AG04449 (cell line): Measurements from ENCODE around the gene TRIM15.
A peak's percentile ranks its signal among the peaks of the same experiment; 100 is the strongest.

Experiments
- CTCF ChIA-PET: fragments of 350-600 bp; formaldehyde crosslinking; extraction: SDS; loops from one replicate; lab custom pipeline; 2021; ENCODE audit warnings: antibody characterized with exemption; lab: Yijun Ruan, JAX
- POLR2A ChIA-PET: fragments of 400-600, 350-600 bp; formaldehyde crosslinking; extraction: SDS; loops from one replicate; lab custom pipeline; 2020; ENCODE audit warnings: antibody characterized with exemption, inconsistent platforms; lab: Yijun Ruan, JAX
- DNase-seq: peaks from one replicate; pipeline ENCODE4 v3.0.0-alpha.2; 2010; ENCODE audit warnings: low read depth, low spot score
- H3K4me3 ChIP-seq: 2 replicates; pipeline ENCODE4 v1.5.1; 2011; ENCODE audit warnings: low read depth, mild to moderate bottlenecking, control low read depth, low read length
- TF ChIP-seq, protein P1 (sequence below): IDR thresholded peaks from one replicate; pipeline ENCODE4 v1.5.1; 2011; ENCODE audit warnings: mild to moderate bottlenecking, moderate library complexity, low read length, control low read depth, inconsistent platforms; ENCODE audit not compliant: insufficient read depth; ENCODE audit errors: missing control alignments

TRIM15 gene

DNA sequence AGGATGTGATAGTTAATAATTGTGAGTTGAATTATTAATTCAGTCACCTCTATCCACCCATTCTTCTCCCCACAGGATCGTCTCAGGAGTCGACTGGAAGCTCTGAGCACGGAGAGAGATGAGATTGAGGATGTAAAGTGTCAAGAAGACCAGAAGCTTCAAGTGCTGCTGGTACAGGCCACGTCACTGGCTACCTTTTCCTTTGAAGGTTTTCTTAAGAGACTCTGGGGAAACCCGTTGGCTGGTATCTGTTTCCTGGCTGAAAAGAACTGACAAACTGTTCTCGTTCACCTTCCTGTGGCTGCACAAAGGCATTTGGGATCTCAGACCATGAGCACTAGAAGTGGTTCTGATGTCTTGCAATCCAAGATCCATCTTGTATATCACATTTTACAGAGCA, 3.8 kb downstream of the TRIM15 start:
- POLR2A ChIA-PET: no interaction called here

DNA sequence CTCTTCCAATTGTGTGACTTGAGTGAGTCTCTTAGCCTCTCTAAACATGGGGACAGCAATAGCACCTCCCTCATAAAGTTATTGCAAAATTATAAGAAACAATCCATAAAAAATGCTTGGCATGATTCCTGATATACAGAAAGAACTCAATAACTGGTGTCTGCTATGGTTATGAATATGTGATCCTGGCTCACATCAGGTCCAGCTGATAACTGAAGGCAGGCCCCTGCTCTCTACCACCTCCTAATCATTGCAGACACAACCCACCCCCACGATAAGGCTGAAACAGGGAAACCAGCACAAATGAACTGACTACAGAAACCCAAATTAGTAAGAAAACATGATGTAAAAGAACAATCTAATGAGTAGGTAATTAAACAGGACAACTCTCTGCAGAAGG, 5.4 kb downstream of the TRIM15 start:
- H3K4me3 ChIP-seq: no peak overlapping the region
- POLR2A ChIA-PET: no interaction called here
- TF ChIP-seq, protein P1, sequence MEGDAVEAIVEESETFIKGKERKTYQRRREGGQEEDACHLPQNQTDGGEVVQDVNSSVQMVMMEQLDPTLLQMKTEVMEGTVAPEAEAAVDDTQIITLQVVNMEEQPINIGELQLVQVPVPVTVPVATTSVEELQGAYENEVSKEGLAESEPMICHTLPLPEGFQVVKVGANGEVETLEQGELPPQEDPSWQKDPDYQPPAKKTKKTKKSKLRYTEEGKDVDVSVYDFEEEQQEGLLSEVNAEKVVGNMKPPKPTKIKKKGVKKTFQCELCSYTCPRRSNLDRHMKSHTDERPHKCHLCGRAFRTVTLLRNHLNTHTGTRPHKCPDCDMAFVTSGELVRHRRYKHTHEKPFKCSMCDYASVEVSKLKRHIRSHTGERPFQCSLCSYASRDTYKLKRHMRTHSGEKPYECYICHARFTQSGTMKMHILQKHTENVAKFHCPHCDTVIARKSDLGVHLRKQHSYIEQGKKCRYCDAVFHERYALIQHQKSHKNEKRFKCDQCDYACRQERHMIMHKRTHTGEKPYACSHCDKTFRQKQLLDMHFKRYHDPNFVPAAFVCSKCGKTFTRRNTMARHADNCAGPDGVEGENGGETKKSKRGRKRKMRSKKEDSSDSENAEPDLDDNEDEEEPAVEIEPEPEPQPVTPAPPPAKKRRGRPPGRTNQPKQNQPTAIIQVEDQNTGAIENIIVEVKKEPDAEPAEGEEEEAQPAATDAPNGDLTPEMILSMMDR: no peak
- DNase-seq: no peak
- CTCF ChIA-PET: interaction anchor here (0.8 to 2.2 kb wide), 5 partner anchors 9 to 67 kb away, joined by 3 to 18 read pairs (median 7); no protein-coding TSS in a partner anchor

More for the DNA sequence above, 3.8 kb downstream of the TRIM15 start:
- TF ChIP-seq, protein P1: no peak
- no peak for DNase-seq
- CTCF ChIA-PET: interaction anchor here (1.0 to 2.2 kb wide), 6 partner anchors 16 to 320 kb away, joined by 3 to 18 read pairs (median 6); no protein-coding TSS in a partner anchor
- no peak overlapping the region for H3K4me3 ChIP-seq

DNA sequence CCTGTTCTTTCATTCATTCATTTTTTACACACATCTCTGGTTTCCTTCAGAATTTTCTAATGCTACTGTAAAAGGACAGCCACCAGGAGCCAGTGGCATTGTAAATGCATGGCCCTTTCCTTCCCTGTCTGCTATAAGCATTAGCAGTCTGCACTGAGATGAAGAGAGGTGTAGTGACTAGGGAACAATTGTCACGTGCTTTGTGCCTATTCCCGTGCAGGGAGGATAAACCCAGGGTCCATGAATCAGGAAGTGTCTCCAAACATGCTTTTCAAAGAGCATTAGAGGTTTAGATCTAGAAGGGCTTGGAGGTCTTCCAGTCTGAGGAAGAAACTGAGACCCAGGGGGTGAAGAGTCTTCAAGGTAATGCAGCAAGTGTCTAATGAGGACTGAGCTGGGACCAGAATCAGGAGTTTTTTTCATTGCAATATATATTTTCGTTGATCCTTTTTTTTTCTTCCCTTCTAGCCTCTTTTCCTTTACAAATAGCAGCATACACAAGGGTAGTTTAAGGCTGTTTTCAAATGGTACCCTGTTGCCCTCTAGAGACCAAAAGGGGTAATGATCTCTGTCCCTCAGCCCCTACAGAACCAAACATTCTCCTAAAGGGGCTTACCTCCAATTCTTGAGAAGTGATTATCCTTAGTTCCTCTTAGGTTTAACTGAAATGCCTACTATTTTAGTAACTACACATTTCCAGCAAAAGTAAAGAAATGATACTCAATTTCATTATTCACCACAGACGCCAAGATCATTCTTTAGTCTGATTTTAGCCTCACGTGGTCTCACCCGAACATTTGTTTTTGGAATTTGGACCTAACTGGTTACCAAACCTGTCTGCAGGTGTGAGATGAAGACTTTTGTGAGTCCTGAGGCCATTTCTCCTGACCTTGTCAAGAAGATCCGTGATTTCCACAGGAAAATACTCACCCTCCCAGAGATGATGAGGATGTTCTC, 6.6 kb downstream of the TRIM15 start:
- POLR2A ChIA-PET: no interaction called here
- DNase-seq: peak; percentile 14
- CTCF ChIA-PET: interaction anchor here (0.6 to 2.3 kb wide), 12 partner anchors 15 to 442 kb away, joined by 3 to 11 read pairs (median 6); no protein-coding TSS in a partner anchor

DNA sequence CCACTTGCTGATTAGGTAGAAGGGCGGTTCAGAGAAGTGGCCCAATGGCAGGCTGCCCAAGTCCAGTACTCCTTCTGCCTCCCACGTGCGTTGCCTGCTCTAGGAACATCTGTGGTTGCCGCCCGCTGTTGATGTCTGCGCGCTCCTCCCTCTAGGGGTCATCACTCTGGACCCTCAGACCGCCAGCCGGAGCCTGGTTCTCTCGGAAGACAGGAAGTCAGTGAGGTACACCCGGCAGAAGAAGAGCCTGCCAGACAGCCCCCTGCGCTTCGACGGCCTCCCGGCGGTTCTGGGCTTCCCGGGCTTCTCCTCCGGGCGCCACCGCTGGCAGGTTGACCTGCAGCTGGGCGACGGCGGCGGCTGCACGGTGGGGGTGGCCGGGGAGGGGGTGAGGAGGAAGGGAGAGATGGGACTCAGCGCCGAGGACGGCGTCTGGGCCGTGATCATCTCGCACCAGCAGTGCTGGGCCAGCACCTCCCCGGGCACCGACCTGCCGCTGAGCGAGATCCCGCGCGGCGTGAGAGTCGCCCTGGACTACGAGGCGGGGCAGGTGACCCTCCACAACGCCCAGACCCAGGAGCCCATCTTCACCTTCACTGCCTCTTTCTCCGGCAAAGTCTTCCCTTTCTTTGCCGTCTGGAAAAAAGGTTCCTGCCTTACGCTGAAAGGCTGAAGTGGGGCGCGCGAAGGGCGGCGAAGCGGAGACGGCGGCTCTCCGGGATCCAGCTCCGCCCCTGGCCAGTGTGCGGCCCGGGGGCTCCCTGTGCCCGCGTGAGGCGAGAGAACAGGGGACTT, 8.5 kb downstream of the TRIM15 start:
- ChIA-PET POLR2A (no interaction called here), CTCF (interaction anchor here (0.9 to 2.3 kb wide), 8 partner anchors 17 to 324 kb away, joined by 3 to 11 read pairs (median 6); no protein-coding TSS in a partner anchor)
- no peak overlapping the region for H3K4me3 ChIP-seq
- TF ChIP-seq, protein P1: no peak
- no peak for DNase-seq

More for the DNA sequence above, 6.6 kb downstream of the TRIM15 start:
- no peak overlapping the region for H3K4me3 ChIP-seq
- TF ChIP-seq, protein P1: peak; percentile 67

DNA sequence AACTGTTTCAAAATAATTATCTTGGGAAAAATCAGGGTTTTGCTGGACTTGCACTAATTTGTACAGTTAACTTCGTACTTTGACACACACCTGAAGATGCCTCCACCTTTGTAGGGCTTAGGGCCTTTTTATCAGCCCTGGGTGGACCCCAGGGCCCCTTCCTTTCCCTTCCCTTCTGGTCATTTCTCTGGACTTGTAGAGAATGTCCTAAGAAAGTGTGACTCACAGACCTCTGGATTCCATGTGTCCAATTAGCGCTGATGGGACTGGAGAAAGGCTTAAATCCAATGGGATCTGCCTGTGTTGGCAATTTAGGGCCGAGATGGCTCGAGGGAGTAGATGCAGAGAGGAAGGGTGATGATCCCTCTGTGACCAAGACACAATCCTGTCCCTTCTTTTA, 9.3 kb downstream of the TRIM15 start:
- ChIA-PET POLR2A (no interaction called here), CTCF (interaction anchor here (1.1 to 2.3 kb wide), 2 partner anchors 42 to 69 kb away, joined by 5 to 11 read pairs; no protein-coding TSS in a partner anchor)
- no peak for DNase-seq
- H3K4me3 ChIP-seq: no peak overlapping the region
- TF ChIP-seq, protein P1: no peak
